ENCODE measurements around the gene DNAH5.

The DNAH5 gene

DNA sequence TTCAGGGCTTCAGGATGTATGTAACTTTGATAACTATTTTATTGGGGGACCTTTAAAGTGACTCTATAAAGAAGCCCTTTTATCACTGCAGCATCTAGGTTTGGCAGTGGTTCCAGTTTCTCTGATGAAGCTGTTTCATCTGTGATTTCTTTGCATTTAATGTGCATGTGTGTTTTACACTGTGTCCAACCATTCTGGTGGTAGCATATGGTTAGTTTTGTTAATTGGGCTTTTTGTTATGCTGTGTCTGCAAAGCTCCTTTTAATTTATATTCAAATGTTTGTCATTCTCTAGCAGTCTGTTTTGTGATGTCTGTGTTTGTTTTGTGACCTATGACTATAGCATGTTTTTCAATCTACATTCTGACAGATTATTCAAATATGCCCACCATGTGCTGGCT is 294.8 kb downstream of the DNAH5 start:
- H3K4me3 ChIP-seq (replicated peaks; ENCODE audit: low read depth, low read length) = no peak overlapping the region
- DNase-seq (ENCODE audit: low read depth) = no peak
- TF ChIP-seq, protein P1, sequence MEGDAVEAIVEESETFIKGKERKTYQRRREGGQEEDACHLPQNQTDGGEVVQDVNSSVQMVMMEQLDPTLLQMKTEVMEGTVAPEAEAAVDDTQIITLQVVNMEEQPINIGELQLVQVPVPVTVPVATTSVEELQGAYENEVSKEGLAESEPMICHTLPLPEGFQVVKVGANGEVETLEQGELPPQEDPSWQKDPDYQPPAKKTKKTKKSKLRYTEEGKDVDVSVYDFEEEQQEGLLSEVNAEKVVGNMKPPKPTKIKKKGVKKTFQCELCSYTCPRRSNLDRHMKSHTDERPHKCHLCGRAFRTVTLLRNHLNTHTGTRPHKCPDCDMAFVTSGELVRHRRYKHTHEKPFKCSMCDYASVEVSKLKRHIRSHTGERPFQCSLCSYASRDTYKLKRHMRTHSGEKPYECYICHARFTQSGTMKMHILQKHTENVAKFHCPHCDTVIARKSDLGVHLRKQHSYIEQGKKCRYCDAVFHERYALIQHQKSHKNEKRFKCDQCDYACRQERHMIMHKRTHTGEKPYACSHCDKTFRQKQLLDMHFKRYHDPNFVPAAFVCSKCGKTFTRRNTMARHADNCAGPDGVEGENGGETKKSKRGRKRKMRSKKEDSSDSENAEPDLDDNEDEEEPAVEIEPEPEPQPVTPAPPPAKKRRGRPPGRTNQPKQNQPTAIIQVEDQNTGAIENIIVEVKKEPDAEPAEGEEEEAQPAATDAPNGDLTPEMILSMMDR (IDR thresholded peaks at IDR 0.05; ENCODE audit: low read length, missing control alignments) = no peak

GRCh38 chr5:13648822-13649221 is 295.7 kb downstream of the DNAH5 start:
- TF ChIP-seq, protein P1 (IDR thresholded peaks at IDR 0.05; ENCODE audit: low read length, missing control alignments) = no peak
- no peak overlapping the region for H3K4me3 ChIP-seq (replicated peaks; ENCODE audit: low read depth, low read length)
- no peak for DNase-seq (ENCODE audit: low read depth)

- DNase-seq (ENCODE audit: low read depth) = no peak
- H3K4me3 ChIP-seq (replicated peaks; ENCODE audit: low read depth, low read length) = no peak overlapping the region
- TF ChIP-seq, protein P1 (IDR thresholded peaks at IDR 0.05; ENCODE audit: low read length, missing control alignments) = no peak
Observed at GRCh38 chr5:13643734-13644133, 300.8 kb downstream of the DNAH5 start.

DNA sequence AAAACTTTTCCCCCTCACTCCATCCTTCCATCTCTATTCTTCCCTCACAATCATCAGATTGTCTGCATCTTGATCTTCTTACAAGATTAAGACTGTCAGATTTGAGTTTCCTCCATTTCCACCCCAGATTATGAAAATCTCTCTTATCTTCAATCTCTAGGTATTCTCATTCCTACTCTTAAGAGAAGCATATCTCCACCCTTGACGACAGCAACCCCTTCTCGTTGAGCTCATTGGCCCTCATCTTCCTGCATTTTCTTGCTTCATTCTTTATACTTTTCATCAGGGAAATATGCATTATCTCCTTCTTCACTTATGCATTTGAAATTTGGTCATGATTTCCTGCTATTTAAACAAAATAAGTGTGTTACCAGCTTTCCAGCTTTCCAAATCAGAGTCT is 301.3 kb downstream of the DNAH5 start:
- TF ChIP-seq, protein P1 (IDR thresholded peaks at IDR 0.05; ENCODE audit: low read length, missing control alignments) = no peak
- DNase-seq (ENCODE audit: low read depth) = no peak

More for the DNA sequence above, 301.3 kb downstream of the DNAH5 start:
- no peak overlapping the region for H3K4me3 ChIP-seq (replicated peaks; ENCODE audit: low read depth, low read length)
